WTC11 (cell line): ENCODE data around the gene IFFO2. TPM values are rescaled to one million over a fixed set of nuclear protein-coding genes. Genes with fewer than 3 reads are reported as not detected.

Experiments
- ATAC-seq: fragments of 200-7000 bp; cut with Tn5 transposase; 2 replicates; pipeline ENCODE4 v1.10.0; 2021; ENCODE audit warnings: mild to moderate bottlenecking, moderate library complexity
- CTCF ChIA-PET: fragments of 300-600 bp; sonication (Branson Sonifier 250); formaldehyde crosslinking; loops from one replicate; lab custom pipeline; 2021; ENCODE audit warnings: antibody characterized with exemption; lab: Charles Lee
- POLR2A ChIA-PET: fragments of 350-600 bp; sonication (Branson Sonifier 250); formaldehyde crosslinking; loops from one replicate; lab custom pipeline; 2021; ENCODE audit warnings: antibody characterized with exemption; lab: Charles Lee
- DNase-seq: peaks from one replicate; pipeline ENCODE4 v3.0.0; 2021; ENCODE audit warnings: low spot score
- H3K27ac Mint-ChIP-seq: 2 replicates; pipeline ENCODE4 v1.8.0; 2021; ENCODE audit warnings: mixed read lengths
- H3K27me3 Mint-ChIP-seq: 2 replicates; pipeline ENCODE4 v1.8.0; 2021; ENCODE audit warnings: low read depth, mild to moderate bottlenecking, moderate library complexity, mixed read lengths
- H3K36me3 Mint-ChIP-seq: 2 replicates; pipeline ENCODE4 v1.8.0; 2021; ENCODE audit warnings: mixed read lengths
- H3K4me1 Mint-ChIP-seq: 2 replicates; pipeline ENCODE4 v1.8.0; 2022; ENCODE audit warnings: mixed read lengths
- H3K4me3 Mint-ChIP-seq: 2 replicates; pipeline ENCODE4 v1.8.0; 2021; ENCODE audit warnings: mild to moderate bottlenecking, moderate library complexity, mixed read lengths
- H3K9me3 Mint-ChIP-seq: 2 replicates; pipeline ENCODE4 v1.8.0; 2021; ENCODE audit warnings: mixed read lengths
- AFF4 ChIP-seq: sonication (generic); formaldehyde crosslinking; IDR thresholded peaks from 2 replicates; pipeline ENCODE4 v1.8.1; 2023; ENCODE audit warnings: mild to moderate bottlenecking, missing genetic modification reagents, borderline replicate concordance
- ATF2 ChIP-seq: sonication (generic); formaldehyde crosslinking; IDR thresholded peaks from 2 replicates; pipeline ENCODE4 v1.8.1; 2022; ENCODE audit warnings: low read depth, missing genetic modification reagents, borderline replicate concordance
- ATF3 ChIP-seq: sonication (generic); formaldehyde crosslinking; conservative IDR thresholded peaks from 2 replicates; pipeline ENCODE4 v1.8.1; 2022; ENCODE audit warnings: mild to moderate bottlenecking, missing genetic modification reagents
- E2F1 ChIP-seq: sonication (generic); formaldehyde crosslinking; IDR thresholded peaks from 2 replicates; pipeline ENCODE4 v1.8.0; 2022; ENCODE audit warnings: mild to moderate bottlenecking, missing genetic modification reagents
- EMX1 ChIP-seq: fragments of 250-450 bp; sonication (Bioruptor Pico); IDR thresholded peaks from 2 replicates; pipeline ENCODE4 v1.8.0; 2021; ENCODE audit warnings: mild to moderate bottlenecking
- ESRRA ChIP-seq: sonication (generic); formaldehyde crosslinking; IDR thresholded peaks from 2 replicates; pipeline ENCODE4 v1.8.1; 2022; ENCODE audit warnings: mild to moderate bottlenecking, missing genetic modification reagents, borderline replicate concordance
- FOXP4 ChIP-seq: sonication (generic); formaldehyde crosslinking; IDR thresholded peaks from 2 replicates; pipeline ENCODE4 v1.8.0; 2022; ENCODE audit warnings: mild to moderate bottlenecking, missing genetic modification reagents
- GRHL2 ChIP-seq: fragments of 250-450 bp; sonication (Bioruptor Pico); IDR thresholded peaks from 2 replicates; pipeline ENCODE4 v1.8.0; 2022; ENCODE audit warnings: mild to moderate bottlenecking, moderate library complexity; ENCODE audit not compliant: insufficient replicate concordance, severe bottlenecking
- MAX ChIP-seq: sonication (generic); formaldehyde crosslinking; IDR thresholded peaks from 2 replicates; pipeline ENCODE4 v1.8.0; 2022; ENCODE audit warnings: mild to moderate bottlenecking, missing genetic modification reagents
- MXD4 ChIP-seq: fragments of 250-450 bp; sonication (Bioruptor Pico); IDR thresholded peaks from 2 replicates; pipeline ENCODE4 v1.8.0; 2021; ENCODE audit warnings: mild to moderate bottlenecking, moderate library complexity, borderline replicate concordance
- PRDM15 ChIP-seq: sonication (generic); formaldehyde crosslinking; IDR thresholded peaks from 2 replicates; pipeline ENCODE4 v1.8.0; 2022; ENCODE audit warnings: missing genetic modification reagents
- TP53 ChIP-seq: sonication (generic); formaldehyde crosslinking; IDR thresholded peaks from 2 replicates; pipeline ENCODE4 v1.8.1; 2023; ENCODE audit warnings: mild to moderate bottlenecking, missing genetic modification reagents
- ZNF138 ChIP-seq: sonication (generic); formaldehyde crosslinking; conservative IDR thresholded peaks from 2 replicates; pipeline ENCODE4 v1.8.1; 2022; ENCODE audit warnings: mild to moderate bottlenecking, moderate library complexity, missing genetic modification reagents
- ZNF317 ChIP-seq: sonication (generic); formaldehyde crosslinking; IDR thresholded peaks from 2 replicates; pipeline ENCODE4 v1.8.1; 2023; ENCODE audit warnings: low read depth, mild to moderate bottlenecking, moderate library complexity, missing genetic modification reagents, borderline replicate concordance
- total RNA-seq: library from RNA; stranded (reverse); gene quantifications from 3 replicates; pipeline ENCODE4 v1.2.3, GENCODE V29; 2021
- TF ChIP-seq, protein P1 (sequence below): fragments of 250-450 bp; sonication (Bioruptor Pico); IDR thresholded peaks from 2 replicates; pipeline ENCODE4 v1.9.0; 2021; ENCODE audit warnings: mild to moderate bottlenecking, borderline replicate concordance

Gene IFFO2
- total RNA-seq, 1 experiment from 2014 or later = 8.1 TPM

DNA sequence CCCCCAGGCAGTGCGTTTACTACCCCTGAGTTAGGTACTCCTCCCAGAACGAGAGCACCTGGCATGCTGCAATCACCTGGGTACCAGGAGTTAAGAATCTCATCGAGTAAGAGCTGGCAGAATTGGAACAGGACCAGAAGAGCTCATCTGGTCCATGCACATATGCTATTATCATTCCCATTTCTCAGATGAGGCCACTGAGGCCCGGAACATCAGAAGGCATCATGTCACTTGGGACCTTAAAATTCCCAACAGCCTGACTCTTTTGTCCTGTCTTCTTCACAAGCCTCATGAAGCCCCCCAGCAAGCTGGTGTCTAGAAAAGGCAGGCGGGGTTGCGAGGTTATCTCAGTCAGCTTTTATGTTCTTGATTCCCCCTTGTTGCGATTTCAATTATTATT is 13.9 kb upstream of the IFFO2 start:
- ChIA-PET CTCF (interaction anchor here (0.6 kb wide), 1 partner anchor 347 kb away, joined by 3 read pairs; no protein-coding TSS in a partner anchor), POLR2A (no interaction called here)
- Mint-ChIP-seq H3K4me3 (no peak overlapping the region), H3K27ac (no peak overlapping the region), H3K9me3 (no peaks in the 10 kb centered on the region), H3K4me1 (peaks cover 5% of the 10 kb centered on the region), H3K27me3 (peaks cover 3% of the 10 kb centered on the region; the same call in 1 of the 2 replicates), H3K36me3 (no peaks in the 10 kb centered on the region)
- DNase-seq (no peak), ATAC-seq (no peak)
- no peak for TF ChIP-seq MAX (CRISPR knock-in tag)
- TF ChIP-seq ZNF138 (CRISPR knock-in tag) = no peak
- no peak for TF ChIP-seq PRDM15 (CRISPR knock-in tag)
- no peak for TF ChIP-seq ATF2 (CRISPR knock-in tag)
- no peak for TF ChIP-seq TP53 (CRISPR knock-in tag)
- no peak for TF ChIP-seq E2F1 (CRISPR knock-in tag)
- TF ChIP-seq, protein P1, sequence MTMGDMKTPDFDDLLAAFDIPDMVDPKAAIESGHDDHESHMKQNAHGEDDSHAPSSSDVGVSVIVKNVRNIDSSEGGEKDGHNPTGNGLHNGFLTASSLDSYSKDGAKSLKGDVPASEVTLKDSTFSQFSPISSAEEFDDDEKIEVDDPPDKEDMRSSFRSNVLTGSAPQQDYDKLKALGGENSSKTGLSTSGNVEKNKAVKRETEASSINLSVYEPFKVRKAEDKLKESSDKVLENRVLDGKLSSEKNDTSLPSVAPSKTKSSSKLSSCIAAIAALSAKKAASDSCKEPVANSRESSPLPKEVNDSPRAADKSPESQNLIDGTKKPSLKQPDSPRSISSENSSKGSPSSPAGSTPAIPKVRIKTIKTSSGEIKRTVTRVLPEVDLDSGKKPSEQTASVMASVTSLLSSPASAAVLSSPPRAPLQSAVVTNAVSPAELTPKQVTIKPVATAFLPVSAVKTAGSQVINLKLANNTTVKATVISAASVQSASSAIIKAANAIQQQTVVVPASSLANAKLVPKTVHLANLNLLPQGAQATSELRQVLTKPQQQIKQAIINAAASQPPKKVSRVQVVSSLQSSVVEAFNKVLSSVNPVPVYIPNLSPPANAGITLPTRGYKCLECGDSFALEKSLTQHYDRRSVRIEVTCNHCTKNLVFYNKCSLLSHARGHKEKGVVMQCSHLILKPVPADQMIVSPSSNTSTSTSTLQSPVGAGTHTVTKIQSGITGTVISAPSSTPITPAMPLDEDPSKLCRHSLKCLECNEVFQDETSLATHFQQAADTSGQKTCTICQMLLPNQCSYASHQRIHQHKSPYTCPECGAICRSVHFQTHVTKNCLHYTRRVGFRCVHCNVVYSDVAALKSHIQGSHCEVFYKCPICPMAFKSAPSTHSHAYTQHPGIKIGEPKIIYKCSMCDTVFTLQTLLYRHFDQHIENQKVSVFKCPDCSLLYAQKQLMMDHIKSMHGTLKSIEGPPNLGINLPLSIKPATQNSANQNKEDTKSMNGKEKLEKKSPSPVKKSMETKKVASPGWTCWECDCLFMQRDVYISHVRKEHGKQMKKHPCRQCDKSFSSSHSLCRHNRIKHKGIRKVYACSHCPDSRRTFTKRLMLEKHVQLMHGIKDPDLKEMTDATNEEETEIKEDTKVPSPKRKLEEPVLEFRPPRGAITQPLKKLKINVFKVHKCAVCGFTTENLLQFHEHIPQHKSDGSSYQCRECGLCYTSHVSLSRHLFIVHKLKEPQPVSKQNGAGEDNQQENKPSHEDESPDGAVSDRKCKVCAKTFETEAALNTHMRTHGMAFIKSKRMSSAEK (CRISPR knock-in tag) = no peak
- TF ChIP-seq ATF3 = no peak

DNA sequence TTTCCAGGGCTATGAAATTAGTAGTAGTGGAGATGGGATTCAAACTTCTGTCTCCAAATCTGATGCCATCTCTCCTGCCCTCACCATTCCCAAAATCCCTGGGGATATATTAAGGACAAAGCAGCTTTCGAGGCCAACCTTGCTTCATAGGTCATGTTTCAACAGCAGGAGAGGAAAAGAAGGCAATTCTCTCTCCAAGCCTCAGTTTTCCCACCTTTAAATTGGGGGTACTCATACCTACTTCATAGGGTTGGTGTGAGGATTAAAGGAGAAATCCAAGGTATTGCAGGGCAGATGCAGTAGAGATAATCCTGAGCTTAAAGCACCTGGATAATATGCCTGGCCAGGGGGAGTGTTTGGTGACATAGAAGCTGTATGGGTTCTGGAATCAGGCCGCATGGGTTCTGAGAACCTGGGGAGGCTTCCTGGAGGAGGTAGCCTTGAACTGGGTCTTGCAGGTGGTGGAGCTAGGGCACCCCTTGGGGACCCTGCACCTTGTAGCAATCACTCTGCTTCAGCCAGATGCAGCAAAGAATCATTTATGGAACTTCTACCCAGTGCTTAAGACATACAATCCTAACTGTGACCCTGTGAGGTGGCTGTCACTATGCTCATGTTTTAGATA is 10.7 kb upstream of the IFFO2 start:
- Mint-ChIP-seq H3K27ac (no peak overlapping the region), H3K4me3 (no peak overlapping the region), H3K27me3 (peaks cover 8% of the 10 kb centered on the region), H3K36me3 (no peaks in the 10 kb centered on the region), H3K9me3 (no peaks in the 10 kb centered on the region), H3K4me1 (peaks cover 5% of the 10 kb centered on the region)
- CTCF ChIA-PET = interaction anchor here (1.4 to 3.2 kb wide), 4 partner anchors 45 to 83 kb away, joined by 3 to 9 read pairs (median 4); no protein-coding TSS in a partner anchor
- no peak for ATAC-seq
- DNase-seq = no peak
- POLR2A ChIA-PET = no interaction called here
- TF ChIP-seq ATF3 (no peak), ESRRA (CRISPR knock-in tag) (no peak), ZNF317 (CRISPR knock-in tag) (no peak), FOXP4 (CRISPR knock-in tag) (no peak), AFF4 (CRISPR knock-in tag) (no peak), MXD4 (CRISPR knock-in tag) (no peak), EMX1 (CRISPR knock-in tag) (no peak), GRHL2 (no peak)
